ENCODE results near the gene PYGB.

Gene PYGB

GRCh38 chr20:25280051-25280573 lies 32.2 kb downstream of the PYGB start (continued):
- TF ChIP-seq ZNF398 (tag by site-specific recombination; IDR thresholded peaks at IDR 0.05): no peak
- TF ChIP-seq PRDM4 (tag by site-specific recombination; IDR thresholded peaks at IDR 0.05): no peak
- TF ChIP-seq ZNF174 (tag by site-specific recombination; IDR thresholded peaks at IDR 0.05): no peak
- no peak for TF ChIP-seq ZNF558 (tag by site-specific recombination; IDR thresholded peaks at IDR 0.05)
- TF ChIP-seq ZNF2 (tag by site-specific recombination; IDR thresholded peaks at IDR 0.05): no peak
- no peak for TF ChIP-seq PRDM1 (tag by site-specific recombination; IDR thresholded peaks at IDR 0.05)
- no peak for TF ChIP-seq ZNF404 (tag by site-specific recombination; IDR thresholded peaks at IDR 0.05)

GRCh38 chr20:25280574-25281535 lies 33.0 kb downstream of the PYGB start:
- Histone ChIP-seq H3K4me3 (ENCODE audit: low read depth, low read length) (no peak overlapping the region), H3K9me3 (ENCODE audit: control insufficient read depth, insufficient read depth, low read depth, low read length) (no peaks in the 10 kb centered on the region), H3K27ac (ENCODE audit: extremely low read depth, low read depth, low read length) (no peak overlapping the region), H3K36me3 (ENCODE audit: control insufficient read depth in 2 of 2, insufficient read depth in 1 of 2, low read length in 2 of 2) (peaks cover 0 to 94% of the 10 kb centered on the region in 2 experiments; a peak in 1 of 3 replicates), H3K4me1 (ENCODE audit: control insufficient read depth, insufficient read depth, low read length) (no peaks in the 10 kb centered on the region)
- ChIA-PET POLR2A (interaction anchor here (0.6 kb wide), 1 partner anchor 146 kb away, joined by 4 read pairs; no protein-coding TSS in a partner anchor), CTCF (no interaction called here)
- TF ChIP-seq ZFP69B (tag by site-specific recombination; IDR thresholded peaks at IDR 0.05): no peak
- no peak for TF ChIP-seq ZNF292 (tag by site-specific recombination; IDR thresholded peaks at IDR 0.05; ENCODE audit: borderline replicate concordance, low read depth)
- no peak for TF ChIP-seq ZNF544 (tag by site-specific recombination; IDR thresholded peaks at IDR 0.05)
- TF ChIP-seq ZNF184 (tag by site-specific recombination; IDR thresholded peaks at IDR 0.05): no peak
- no peak for TF ChIP-seq PRDM10 (tag by site-specific recombination; IDR thresholded peaks at IDR 0.05)
- no peak for TF ChIP-seq ZNF555 (tag by site-specific recombination; conservative IDR thresholded peaks at IDR 0.05)
- no peak for TF ChIP-seq ZNF433 (tag by site-specific recombination; IDR thresholded peaks at IDR 0.05; ENCODE audit: low read depth)
- TF ChIP-seq ZNF391 (tag by site-specific recombination; IDR thresholded peaks at IDR 0.05; ENCODE audit: borderline replicate concordance, low read depth): no peak
- no peak for TF ChIP-seq ZBTB7A (tag by site-specific recombination; IDR thresholded peaks at IDR 0.05; ENCODE audit: low read depth)
